ENCODE results near the gene DNAH6. TPM values are rescaled to one million over a fixed set of nuclear protein-coding genes. Genes with fewer than 3 reads are reported as not detected.

DNAH6 gene
- total and polyA plus RNA-seq, 10 of the 15 experiments (the other 5 are each of a cell fraction or from before 2014, with no cell fraction given), result 0.07 to 1.0 (median 0.29) TPM

- no peaks in the 10 kb centered on the region; the same call in 2 of the 3 replicates for H3K9me3 ChIP-seq (replicated peaks; ENCODE audit: control insufficient read depth, insufficient read depth, low read length)
- H3K27ac ChIP-seq (ENCODE audit: control insufficient read depth, insufficient read depth), result no peak overlapping the region
- H3K4me1 ChIP-seq (ENCODE audit: control insufficient read depth, insufficient read depth, low read length), result peaks cover 8% of the 10 kb centered on the region
- H2AFZ ChIP-seq (ENCODE audit: control insufficient read depth, low read depth, low read length), result no peak overlapping the region
- no peak overlapping the region for H3K9ac ChIP-seq (ENCODE audit: control insufficient read depth, insufficient read depth, low read length)
- intact Hi-C loops (cut with micrococcal nuclease; ENCODE audit: unreplicated experiment), result no loop called here
- no peaks in the 10 kb centered on the region for H3K79me2 ChIP-seq (ENCODE audit: control insufficient read depth, insufficient read depth, low read length)
- no peaks in the 10 kb centered on the region for H4K20me1 ChIP-seq (ENCODE audit: control insufficient read depth, insufficient read depth)
- ChIA-PET POLR2A (no interaction called here), RAD21 (ENCODE audit: unreplicated experiment) (interaction anchor here (0.8 to 0.9 kb wide), 2 partner anchors 18 to 125 kb away, joined by 3 read pairs; no protein-coding TSS in a partner anchor), SMC1A (ENCODE audit: uncharacterized antibody, unreplicated experiment) (interaction anchor here (0.9 to 1.0 kb wide), 6 partner anchors 14 to 107 kb away, joined by 3 to 5 read pairs (median 3); no protein-coding TSS in a partner anchor), CTCF (interaction anchor here (0.6 to 1.3 kb wide), 5 partner anchors 40 to 125 kb away, joined by 3 to 4 read pairs (median 3); no protein-coding TSS in a partner anchor)
- BruUV-seq (replicated peaks), result no TSS peak
- no peak for DNase-seq (ENCODE audit: low read depth, low spot score)
- in situ Hi-C loops (cut with MboI), result no loop called here
- H3K4me2 ChIP-seq (ENCODE audit: control insufficient read depth, insufficient read depth), result peak overlapping the region; percentile 52
- H3K4me3 ChIP-seq, result no peak overlapping the region
- TF ChIP-seq KAT2A (conservative IDR thresholded peaks at IDR 0.05; ENCODE audit: control insufficient read depth, low read depth, low read length), result no peak
- no peak for TF ChIP-seq POLR2AphosphoS5 (IDR thresholded peaks at IDR 0.05; ENCODE audit: low read length)
- TF ChIP-seq LARP7 (IDR thresholded peaks at IDR 0.05), result no peak
- no peak for TF ChIP-seq CREM (IDR thresholded peaks at IDR 0.05; ENCODE audit: low read depth)
- TF ChIP-seq JUNB (IDR thresholded peaks at IDR 0.05), result peak; percentile 40; the same call in 1 of the 2 replicates
- no peak for TF ChIP-seq HCFC1 (IDR thresholded peaks at IDR 0.05; ENCODE audit: low read length)
- TF ChIP-seq IRF5 (IDR thresholded peaks at IDR 0.05; ENCODE audit: borderline replicate concordance), result no peak
- no peak for TF ChIP-seq DPF2 (IDR thresholded peaks at IDR 0.05)
- FAIRE-seq, result peak; percentile 64
- peaks cover 0 to 5% of the 10 kb centered on the region in 2 experiments; a peak in 2 of 4 replicates for H3K27me3 ChIP-seq (replicated peaks in 1 of 2; ENCODE audit: control insufficient read depth in 2 of 2, insufficient read depth in 2 of 2, low read length in 1 of 2)
- 0% methylated on average over 1 of the region's 1 CpG for WGBS (ENCODE audit: insufficient coverage, insufficient replicate concordance, low lambda C conversion rate, missing lambda C conversion rate)
- no peaks in the 10 kb centered on the region for H3K36me3 ChIP-seq (ENCODE audit: control insufficient read depth in 2 of 2, insufficient read depth in 2 of 2, low read length in 1 of 2)
- peak; percentile 89 for ATAC-seq
These were observed 284.0 kb downstream of the DNAH6 start for GRCh38 chr2:84800194-84800805.

Data from GM12878 (cell line).